Kasumi-1 (cell line): ENCODE measurements around the gene TRAF7.
A peak's percentile ranks its signal among the peaks of the same experiment; 100 is the strongest.
"Not testable (repeated sequence)": the region's sequence is repeated elsewhere in the genome, so short reads cannot be mapped to it uniquely, and the experiment has no call there.

Source experiments
- DNase-seq, 2 experiments: peaks; one replicate each; lab custom pipeline; 2025; lab: John Stamatoyannopoulos, UW

The TRAF7 gene

DNA sequence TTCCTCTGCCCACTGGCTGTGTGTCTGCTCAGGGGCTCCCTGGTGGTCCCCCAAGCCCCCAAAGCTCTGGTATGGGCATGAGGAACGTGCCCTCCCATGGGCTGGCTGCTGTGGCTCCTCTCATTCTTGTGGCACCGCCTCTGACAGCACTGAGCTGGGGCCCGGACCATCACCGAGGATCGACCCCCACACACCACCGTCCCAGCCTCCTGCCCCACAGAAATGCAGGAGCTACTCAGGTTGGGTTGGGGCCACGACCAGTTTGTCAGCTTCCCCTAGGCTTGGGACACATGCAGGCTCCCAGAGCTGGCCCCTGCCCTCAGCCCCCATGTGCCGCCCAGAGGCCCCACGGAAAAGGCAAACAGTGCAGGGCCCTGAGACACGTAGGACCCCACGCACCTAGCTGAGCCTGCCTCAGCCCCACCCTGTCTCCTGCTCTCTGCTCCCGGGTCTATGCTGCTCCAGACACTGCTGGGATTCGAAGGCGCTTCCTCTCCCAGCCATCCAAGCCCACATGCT, 44.1 kb downstream of the TRAF7 start:
- no peak for DNase-seq

DNA sequence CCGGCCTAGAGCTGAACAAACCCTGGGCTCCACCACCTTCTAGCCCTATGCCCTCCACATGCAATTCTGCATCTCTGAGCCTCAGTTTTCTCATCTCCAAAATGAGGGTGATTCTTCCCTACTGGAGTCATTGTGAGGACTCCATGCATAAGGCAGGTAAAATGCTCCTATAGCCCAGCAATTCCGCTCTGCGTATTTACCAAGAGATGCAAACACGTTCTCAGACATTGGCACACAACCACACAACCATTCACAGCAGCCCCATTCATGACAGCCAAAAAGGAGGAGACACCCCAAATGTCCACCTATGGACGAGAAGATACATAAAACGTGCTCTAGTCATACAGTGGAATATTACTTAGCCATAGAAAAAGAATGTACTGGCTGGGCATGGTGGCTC, 44.7 kb downstream of the TRAF7 start:
- DNase-seq = no peak

DNA sequence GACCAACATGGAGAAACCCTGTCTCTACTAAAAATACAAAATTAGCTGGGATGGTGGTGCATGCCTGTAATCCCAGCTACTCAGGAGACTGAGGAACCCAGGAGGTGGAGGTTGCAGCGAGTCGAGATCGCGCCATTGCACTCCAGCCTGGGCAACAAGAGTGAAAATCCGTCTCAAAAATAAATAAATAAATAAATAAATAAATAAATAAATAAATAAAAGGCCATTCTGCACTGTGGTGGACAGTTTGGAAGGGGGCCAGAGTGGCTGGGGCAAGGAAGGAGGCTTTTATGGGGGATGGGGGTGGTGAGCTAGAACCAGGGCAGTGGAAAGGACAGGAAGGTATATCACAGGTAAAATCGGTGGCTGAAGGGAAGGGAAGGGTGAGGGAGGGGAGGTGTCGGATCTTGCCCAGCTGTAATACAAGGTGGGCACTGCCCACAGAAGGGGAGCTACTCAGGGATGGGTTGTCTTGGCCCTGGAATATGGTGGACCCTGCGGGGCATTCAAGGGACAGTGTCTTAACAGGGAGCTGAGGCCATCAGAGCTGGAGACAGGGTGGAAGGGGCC, 47.6 kb downstream of the TRAF7 start:
- not testable (repeated sequence) for DNase-seq

DNA sequence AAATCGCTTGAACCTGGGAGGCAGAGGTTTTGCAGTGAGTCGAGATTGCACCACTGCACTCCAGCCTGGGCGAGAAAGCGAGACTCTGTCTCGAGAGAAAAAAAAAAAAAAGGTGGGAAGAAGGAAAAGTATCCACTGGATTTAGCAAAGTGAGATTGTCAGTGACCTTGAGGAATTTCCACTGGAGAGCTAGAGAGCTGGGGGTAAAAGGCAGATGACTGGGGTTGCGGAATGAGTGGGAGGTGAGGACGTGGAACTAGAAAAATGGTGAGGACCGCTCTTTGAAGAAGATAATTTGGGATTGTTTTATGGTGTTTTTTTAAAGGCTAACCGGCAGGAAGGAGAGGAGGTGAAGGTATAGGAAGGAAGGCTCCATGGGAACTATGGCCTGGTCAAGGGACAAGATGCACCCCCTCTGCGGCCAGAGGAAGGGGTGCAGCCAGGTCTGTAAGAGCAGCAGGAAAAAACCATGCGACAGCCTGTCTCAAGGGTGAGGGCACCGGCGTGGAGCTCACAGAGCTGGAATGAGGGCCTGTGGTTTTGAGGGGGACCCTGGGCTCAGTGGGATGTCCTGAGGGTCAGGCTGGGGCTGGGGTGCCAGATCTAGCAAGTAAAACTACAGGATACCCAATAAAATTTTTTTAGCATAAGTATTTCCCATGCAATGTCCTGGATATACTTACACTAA, 49.0 kb downstream of the TRAF7 start:
- no peak for DNase-seq

DNA sequence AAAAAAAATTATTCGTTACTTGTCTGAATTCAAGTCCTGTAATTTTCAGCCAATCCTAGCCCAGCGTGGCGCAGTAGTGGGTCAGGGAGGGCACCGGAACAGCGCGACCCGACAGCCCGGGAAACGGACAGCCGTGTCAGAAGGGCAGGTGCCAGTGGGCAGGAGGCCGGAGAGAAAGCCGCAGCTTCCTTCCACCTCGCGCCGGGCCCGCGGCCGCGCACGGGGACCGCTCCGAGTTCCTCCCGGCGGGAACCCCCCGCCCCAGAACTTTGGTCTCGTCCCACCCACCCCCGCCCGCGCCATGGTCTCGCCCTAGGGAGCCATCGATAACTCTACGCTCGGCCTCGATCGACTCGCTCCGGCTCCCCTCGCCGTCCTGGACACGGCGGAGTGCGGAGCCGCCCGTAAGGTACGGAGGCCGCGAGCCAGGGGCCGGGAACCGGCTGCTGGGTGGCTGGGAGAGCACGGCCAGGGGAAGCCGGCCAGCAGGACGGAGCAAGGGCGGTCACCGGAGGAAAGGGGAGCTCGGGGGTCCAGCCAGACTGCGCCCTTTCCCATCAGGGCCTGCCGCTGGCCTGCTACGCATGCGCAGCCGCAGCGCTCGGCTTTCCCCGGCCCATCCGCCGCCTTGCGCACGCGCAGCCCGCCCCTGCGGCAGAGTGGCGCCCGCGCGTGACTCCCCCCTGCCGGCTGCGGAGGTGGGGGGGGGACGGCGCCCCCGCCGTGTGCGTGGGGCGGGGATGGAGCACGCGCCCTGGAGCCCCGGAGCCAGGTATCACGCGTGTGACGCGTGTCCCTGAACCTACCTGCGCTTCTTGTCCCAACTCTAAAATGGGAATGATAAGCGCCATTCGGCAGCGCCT, 49.8 kb downstream of the TRAF7 start, which contains the start of gene MLST8:
Gene MLST8 (plus strand): TSS at position 351 of the 863 bp plus-strand sequence. CDS start 632 bp downstream, outside the sequence.
- peak; percentile 35 to 45 for DNase-seq

DNA sequence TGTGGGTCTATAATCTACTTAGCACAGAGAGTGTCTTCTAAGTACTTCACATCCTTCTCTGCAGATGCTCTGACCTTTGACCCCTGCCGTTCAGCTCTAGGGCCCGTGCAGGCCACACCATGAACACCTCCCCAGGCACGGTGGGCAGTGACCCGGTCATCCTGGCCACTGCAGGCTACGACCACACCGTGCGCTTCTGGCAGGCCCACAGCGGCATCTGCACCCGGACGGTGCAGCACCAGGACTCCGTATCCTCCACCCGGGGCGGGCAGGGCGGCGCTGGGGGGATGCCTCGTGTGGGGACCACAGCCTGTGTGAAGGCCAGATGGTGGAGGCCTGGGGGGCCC, 50.4 kb downstream of the TRAF7 start:
- DNase-seq = peak in 1 of 2 experiments; percentile 2

DNA sequence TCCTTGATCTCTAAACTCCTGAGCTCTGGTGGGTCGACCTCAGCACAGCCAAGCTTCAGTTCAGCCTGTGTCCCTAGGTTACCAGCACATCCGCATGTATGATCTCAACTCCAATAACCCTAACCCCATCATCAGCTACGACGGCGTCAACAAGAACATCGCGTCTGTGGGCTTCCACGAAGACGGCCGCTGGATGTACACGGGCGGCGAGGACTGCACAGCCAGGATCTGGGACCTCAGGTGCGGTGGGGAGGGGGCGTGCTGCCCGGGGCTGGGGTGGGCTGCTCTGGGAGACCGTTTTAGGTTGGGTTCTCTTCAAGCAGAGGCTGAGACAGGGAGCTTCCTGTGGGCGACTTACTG, 50.8 kb downstream of the TRAF7 start:
- DNase-seq = no peak

DNA sequence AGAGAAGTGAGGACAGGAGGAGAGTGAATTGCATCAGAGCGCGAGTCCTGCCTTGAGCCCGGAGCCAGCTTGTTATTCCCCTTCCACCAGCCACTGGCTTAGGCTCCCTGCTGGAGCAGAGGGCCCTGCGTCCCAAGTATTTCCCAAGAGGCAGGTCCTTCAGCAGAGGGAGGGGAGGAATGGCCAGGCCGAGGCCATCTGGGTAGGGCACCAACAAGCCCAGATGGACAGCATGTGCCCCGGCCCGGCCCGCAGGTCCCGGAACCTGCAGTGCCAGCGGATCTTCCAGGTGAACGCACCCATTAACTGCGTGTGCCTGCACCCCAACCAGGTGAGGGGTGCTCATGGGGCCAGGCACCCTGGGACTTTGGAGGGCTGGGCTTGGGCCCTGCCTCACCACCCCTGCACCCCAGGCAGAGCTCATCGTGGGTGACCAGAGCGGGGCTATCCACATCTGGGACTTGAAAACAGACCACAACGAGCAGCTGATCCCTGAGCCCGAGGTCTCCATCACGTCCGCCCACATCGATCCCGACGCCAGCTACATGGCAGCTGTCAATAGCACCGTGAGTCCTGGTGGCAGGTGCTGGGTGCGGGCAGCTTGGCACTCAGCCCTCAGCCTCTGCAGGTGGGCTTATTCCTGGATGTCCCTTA, 51.3 kb downstream of the TRAF7 start:
- no peak for DNase-seq

DNA sequence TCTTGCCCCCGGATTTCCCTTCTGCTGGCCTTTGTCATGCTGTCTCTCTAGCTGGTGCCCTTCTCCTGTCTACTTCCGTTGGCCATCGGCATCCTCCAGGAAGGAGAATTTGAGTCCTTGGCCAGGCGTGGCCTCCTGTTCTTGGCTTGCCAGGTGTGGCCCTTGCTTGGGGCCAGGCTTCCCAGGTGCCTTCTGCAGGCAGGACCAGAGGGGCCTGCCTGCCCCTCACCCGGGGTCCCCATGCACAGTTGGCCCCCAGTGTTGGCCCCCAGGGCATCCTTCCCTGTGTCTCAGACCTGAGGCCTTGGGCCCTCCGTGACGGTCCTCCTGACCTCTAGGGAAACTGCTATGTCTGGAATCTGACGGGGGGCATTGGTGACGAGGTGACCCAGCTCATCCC, 52.3 kb downstream of the TRAF7 start:
- no peak for DNase-seq

DNA sequence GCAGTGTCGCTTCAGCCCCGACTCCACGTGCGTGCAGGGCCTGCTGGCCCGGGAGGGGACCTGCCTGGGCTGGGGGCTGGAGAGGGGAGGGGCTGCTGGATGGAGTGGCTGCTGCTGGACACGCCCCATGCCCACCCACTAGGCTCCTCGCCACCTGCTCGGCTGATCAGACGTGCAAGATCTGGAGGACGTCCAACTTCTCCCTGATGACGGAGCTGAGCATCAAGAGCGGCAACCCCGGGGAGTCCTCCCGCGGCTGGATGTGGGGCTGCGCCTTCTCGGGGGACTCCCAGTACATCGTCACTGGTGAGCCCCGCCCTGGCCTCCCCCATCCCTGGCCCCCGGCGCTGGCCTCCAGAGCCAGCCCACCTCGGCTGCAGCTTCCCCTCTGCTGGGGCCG, 52.7 kb downstream of the TRAF7 start:
- no peak for DNase-seq

DNA sequence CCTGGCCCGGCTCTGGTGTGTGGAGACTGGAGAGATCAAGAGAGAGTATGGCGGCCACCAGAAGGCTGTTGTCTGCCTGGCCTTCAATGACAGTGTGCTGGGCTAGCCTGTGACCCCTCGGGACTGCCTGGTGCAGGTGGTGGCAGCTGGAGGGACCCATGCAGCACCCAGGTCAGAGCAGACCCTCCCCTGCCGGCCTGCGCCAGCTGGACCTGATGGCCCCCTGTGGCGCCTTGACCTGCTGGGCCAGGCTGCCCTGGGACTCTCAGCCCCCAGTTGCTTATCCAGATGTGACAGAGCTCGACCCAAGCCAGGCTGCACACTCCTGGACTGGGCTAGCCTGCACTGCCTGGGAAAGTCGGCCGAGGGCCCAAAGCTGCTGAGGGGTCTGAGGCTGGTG, 53.2 kb downstream of the TRAF7 start:
- no peak for DNase-seq

DNA sequence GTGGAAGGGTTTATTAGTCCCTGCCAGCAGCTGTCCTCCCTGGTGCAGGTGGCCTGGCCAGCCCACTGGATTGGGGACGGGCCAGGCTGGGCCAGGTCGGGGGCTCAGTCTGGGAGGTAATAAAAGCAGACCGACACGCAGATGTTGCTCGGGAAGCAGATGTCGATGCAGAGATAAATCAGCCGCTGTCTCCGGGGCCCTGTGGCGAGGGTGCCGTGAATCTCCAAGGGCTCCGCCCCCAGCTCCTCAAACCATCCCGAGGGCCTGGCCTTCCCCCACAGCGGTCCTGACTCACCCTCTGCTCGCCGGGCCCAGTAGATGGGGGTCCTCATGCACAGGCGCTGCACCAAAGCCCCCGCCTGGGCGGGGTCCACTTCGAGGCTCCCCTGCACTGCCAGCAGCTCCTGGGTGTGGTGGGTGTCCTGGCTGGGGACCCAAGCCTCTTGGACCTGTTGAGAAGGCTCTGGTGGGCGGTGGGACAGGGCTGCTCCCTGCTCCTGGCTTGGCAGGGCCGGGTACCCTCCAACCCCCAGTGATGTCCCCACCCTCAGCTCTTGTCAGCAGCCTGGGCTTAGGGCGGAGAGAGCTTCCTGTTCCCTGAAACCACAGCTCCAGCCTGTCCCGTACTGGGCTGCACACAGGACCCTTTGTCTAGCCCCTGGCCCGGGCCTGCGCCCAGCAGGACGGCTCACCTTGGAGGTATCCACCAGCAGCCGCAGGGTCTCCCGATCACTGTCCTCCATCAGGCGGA, 53.9 kb downstream of the TRAF7 start:
- DNase-seq = no peak

DNA sequence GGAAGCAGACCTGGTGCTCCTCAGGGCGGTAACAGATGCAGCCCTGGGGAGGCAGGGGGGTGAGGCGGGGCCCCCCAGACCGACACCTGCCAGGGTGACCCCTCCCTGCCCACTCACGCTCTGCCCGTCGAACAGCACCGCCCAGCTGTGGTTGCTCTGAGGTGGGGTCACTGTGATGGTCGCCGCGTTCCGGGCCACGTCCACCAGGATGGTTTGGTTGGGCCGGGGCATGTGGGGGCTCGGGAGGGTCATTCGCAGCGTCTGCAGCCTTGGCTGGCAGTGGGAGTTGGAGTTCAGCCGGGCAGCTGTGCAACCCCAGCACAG, 54.4 kb downstream of the TRAF7 start:
- no peak for DNase-seq

DNA sequence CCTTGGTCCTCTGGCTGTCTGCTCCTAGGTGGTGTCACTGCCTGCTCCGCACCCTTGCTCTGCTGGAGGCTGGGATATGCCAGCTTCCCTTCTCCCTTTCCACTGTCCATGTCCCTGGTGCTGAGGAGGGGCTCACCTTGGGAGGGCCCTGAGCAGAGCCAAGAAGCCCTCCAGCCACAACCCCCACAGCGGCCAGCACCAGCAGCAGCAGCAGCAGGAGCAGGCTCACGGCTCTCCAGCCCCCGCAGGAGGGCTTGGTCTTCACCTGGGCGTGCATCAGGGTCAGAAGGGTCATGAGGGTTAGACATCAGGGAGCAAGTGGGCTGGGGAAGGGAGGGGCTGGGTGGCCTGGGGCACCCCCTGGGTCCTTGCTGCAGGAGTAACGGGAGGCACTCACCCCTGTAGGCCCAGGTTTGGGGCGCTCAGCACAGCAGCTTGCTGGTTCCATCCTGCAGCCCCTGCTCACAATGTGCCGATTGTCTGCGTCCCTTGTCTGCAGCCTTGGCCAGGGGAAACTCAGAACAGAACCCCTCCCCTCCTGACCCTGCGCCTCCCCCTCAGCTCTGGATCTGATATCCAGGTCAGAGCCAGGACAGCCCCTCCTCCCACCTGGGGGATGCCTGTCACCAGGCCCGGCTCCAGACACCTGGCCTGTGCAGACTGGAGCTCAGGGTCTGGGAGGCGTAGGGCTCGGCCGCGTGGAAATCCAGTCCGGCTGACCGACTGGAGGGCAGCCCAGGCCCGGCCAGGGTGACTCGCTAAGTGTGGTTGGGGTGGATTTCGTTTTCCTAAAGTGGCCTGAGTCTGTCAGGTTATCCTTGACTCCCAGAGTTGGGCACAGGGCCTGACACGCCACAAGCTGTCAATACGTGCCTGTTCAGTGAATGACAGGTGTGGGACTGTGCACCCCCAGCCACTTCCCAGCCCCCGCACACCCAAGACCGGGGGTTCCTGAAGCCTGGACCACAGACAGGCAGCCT, 55.1 kb downstream of the TRAF7 start, which contains the start of gene BRICD5:
Gene BRICD5 (minus strand): TSS at position 478 of the 980 bp plus-strand sequence. CDS start 30 bp downstream, at position 448.
- DNase-seq = no peak

DNA sequence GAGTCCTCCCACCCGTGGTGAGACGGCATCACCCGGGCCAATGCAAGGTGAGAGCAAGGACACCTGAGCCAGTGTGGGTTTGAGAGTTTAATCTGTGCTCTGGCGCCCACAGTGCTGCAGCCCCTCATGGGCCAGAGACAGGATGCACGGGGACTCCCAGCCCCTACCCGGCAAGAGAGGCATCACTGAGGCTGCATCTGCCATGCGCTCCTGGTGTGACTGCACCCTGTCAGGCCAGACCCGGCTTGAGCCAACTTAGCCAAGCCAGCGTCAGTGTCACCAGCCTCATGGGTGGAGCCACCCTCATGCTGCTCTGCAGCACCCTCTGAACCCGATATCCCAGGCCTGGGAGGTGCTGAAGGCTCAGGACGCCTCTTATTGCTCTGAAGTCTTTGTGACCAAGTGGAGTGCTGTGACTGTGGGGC, 56.4 kb downstream of the TRAF7 start:
- no peak for DNase-seq

DNA sequence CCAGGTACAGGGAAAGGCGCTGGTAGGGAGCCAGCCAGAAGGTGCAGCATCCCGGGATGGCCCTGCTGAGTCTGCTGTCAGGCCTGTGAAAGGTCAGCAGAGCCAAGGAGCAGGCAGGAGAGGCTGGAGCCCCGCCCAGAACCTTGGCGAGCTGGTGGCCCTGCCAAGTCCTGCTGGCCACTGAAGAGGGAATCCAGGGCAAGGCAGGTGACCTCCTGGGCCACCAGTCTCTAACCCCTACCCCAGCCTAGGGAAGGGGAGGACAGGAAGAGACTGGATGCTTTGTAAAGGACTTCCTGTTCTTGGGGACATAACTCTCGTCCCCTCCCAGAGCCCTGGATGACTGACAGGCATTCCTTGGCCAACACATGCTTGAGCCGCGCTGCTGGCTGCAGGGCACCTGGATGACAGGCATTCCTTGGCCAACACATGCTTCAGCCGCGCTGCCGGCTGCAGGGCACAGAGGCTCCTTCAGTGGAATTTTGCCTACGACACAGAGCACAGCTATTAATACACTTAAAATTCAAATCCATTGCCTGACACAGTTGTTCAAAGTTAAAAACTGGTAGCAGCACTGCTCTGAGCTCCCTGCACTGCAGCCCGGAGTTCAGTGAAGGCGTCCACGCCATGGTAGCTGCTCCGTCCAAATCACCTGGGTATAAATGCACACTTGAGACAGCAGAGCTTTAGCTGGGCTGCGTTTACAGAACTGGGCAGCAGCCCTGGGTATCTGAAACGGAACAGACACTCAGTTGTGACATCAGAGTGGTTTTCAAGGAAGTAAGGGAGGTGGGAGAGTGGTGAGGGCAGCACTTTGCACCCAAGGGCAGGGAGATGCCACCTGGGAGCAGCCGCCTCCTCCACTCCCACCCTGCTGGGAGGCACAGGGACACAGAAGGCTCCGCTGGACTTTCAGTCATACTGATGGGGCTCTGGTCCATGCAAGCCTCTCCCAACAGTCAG, 57.1 kb downstream of the TRAF7 start:
- peak in 1 of 2 experiments; percentile 11 for DNase-seq

DNA sequence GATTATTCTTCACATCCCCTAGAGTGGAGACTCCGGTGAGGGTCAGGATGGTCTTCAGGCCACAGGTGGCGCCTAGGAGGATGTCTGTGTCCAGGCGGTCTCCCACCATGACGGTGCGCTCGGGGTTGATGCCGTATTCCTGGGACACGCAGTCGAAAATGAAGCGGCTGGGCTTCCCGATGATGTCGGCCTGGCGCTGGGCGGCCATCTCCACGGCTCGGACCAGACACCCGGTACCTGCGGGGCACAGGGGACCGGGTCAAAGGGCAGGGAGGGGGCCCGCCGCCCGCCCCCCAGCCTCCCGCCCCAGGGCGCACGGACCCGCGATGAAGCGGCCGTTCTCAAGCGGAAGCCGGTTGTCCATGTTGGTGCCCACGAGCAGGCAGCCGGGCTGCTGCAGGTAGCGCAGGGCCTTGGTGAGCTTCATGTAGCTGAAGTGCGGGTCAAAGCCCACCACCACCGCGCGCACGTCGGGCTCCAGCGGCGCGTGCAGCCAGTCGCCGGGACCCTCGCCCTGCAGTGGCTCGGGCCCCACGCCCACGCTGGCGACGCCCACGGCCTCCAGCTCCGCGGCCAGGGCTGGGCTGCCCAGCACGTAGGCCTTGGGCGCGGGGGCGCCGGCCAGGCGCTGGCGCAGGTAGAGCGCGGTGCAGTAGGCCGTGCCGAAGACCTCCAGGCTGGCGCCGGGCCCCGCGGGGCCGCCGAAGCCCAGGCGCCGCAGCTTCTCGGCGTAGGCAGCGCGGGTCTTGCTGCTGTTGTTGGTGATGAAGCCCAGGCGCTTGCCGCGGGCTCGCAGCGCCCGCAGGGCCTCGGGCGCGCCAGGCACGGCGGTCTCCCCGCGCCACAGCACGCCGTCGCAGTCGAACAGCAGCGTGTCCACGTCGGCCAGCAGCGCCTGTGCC, 58.5 kb downstream of the TRAF7 start:
- DNase-seq = no peak

DNA sequence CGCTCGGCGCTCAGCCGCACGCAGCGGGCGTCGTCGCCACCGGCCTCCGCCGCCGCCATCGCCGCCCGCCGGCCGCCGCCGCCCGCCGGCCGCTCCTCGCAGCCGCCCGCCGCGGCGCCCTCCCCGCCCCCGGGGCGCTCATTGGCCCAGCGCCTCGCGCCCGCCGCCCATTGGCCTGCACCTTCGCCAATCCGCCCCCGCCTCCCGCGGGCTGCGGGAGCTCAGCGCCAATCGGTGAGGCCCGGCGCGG, 59.1 kb downstream of the TRAF7 start, which contains the start of gene PGP:
Gene PGP (minus strand): TSS at position 122 of the 250 bp plus-strand sequence. CDS start 63 bp downstream, at position 59.
- DNase-seq = no peak
